RPMI8226 (cell line): ENCODE results near the gene HDAC9.

Experiments
- DNase-seq: peaks from one replicate; pipeline ENCODE4 v3.0.0-alpha.2; 2015

Gene HDAC9

GRCh38 chr7:18494821-18495408 lies 634 bp upstream of the HDAC9 start:
- peak; percentile 60 for DNase-seq

GRCh38 chr7:18496341-18496700 lies 772 bp downstream of the HDAC9 start:
- no peak for DNase-seq

- no peak for DNase-seq
Measured at GRCh38 chr7:18497082-18497481, 1.5 kb downstream of the HDAC9 start.

GRCh38 chr7:18497800-18498199 lies 2.3 kb downstream of the HDAC9 start:
- peak; percentile 32 for DNase-seq

GRCh38 chr7:18498341-18498740 lies 2.8 kb downstream of the HDAC9 start:
- peak; percentile 13 for DNase-seq

GRCh38 chr7:18499407-18500177 lies 4.0 kb downstream of the HDAC9 start:
- DNase-seq, result no peak

GRCh38 chr7:18503126-18503866 lies 7.7 kb downstream of the HDAC9 start:
- DNase-seq, result no peak

GRCh38 chr7:18504965-18505364 lies 9.4 kb downstream of the HDAC9 start:
- DNase-seq, result no peak

- peak; percentile 69 for DNase-seq
Measured at GRCh38 chr7:18505870-18506460, 10.4 kb downstream of the HDAC9 start.

- DNase-seq, result peak; percentile 76
Measured at GRCh38 chr7:18508443-18509427, 13.2 kb downstream of the HDAC9 start.

- DNase-seq, result no peak
Measured at GRCh38 chr7:18509481-18509880, 13.9 kb downstream of the HDAC9 start.

- DNase-seq, result no peak
Measured at GRCh38 chr7:18511351-18512140, 16.0 kb downstream of the HDAC9 start.

- no peak for DNase-seq
Measured at GRCh38 chr7:18513343-18513742, 17.8 kb downstream of the HDAC9 start.

- DNase-seq, result no peak
Measured at GRCh38 chr7:18515067-18515466, 19.5 kb downstream of the HDAC9 start.

- DNase-seq, result peak; percentile 69
Measured at GRCh38 chr7:18517646-18518045, 22.1 kb downstream of the HDAC9 start.

- DNase-seq, result peak; percentile 62
Measured at GRCh38 chr7:18518555-18518954, 23.0 kb downstream of the HDAC9 start.

GRCh38 chr7:18520450-18521235 lies 25.1 kb downstream of the HDAC9 start:
- peak; percentile 81 for DNase-seq

- DNase-seq, result no peak
Measured at GRCh38 chr7:18521236-18521589, 25.7 kb downstream of the HDAC9 start.

- DNase-seq, result no peak
Measured at GRCh38 chr7:18521945-18522566, 26.5 kb downstream of the HDAC9 start.

- DNase-seq, result no peak
Measured at GRCh38 chr7:18524248-18524647, 28.7 kb downstream of the HDAC9 start.
